Omental fat pad (tissue), 4 donors: ENCODE measurements around the gene NCBP1. TPM values are rescaled to one million over a fixed set of nuclear protein-coding genes. Genes with fewer than 3 reads are reported as not detected.

ENCODE experiments used
- ATAC-seq: fragments of 150-250 bp; one replicate; pipeline ENCODE4 v1.9.1; 2016; ENCODE audit warnings: mild to moderate bottlenecking, moderate library complexity; ENCODE audit not compliant: low FRiP score
- DNase-seq: peaks from one replicate; pipeline ENCODE4 v3.0.0-alpha.2; 2019; ENCODE audit warnings: low spot score
- CTCF ChIP-seq, 3 donors: fragments of 450-650 bp; IDR thresholded peaks; one replicate each; pipeline ENCODE4 v1.5.1; 2016 to 2017; ENCODE audit warnings: antibody characterized with exemption in 3 of 3, mild to moderate bottlenecking in 3 of 3, moderate library complexity in 2 of 3
- total RNA-seq, 4 donors: library from RNA; depleted of rRNA; stranded (reverse); fragments of >200 nt; gene quantifications; one replicate each; pipeline ENCODE4 v1.1.0, GENCODE V29; 2016

Gene NCBP1
- total RNA-seq, 4 donors from 2014 or later: 15.9 to 26.5 (median 18.5) TPM

- DNase-seq (no peak), ATAC-seq (no peak)
- no peak for TF ChIP-seq CTCF (IDR thresholded peaks at IDR 0.05)
Measured at GRCh38 chr9:97675655-97676054, 42.0 kb downstream of the NCBP1 start.

GRCh38 chr9:97682242-97682641 is 48.6 kb downstream of the NCBP1 start:
- ATAC-seq (no peak), DNase-seq (no peak)
- no peak for TF ChIP-seq CTCF (IDR thresholded peaks at IDR 0.05)

GRCh38 chr9:97688654-97689053 is 55.0 kb downstream of the NCBP1 start:
- DNase-seq (no peak), ATAC-seq (no peak)
- TF ChIP-seq CTCF (IDR thresholded peaks at IDR 0.05): no peak

- no peak for TF ChIP-seq CTCF (IDR thresholded peaks at IDR 0.05)
- ATAC-seq: no peak
Measured at GRCh38 chr9:97689401-97690180, 56.0 kb downstream of the NCBP1 start.

GRCh38 chr9:97694769-97695168 is 61.1 kb downstream of the NCBP1 start:
- no peak for DNase-seq
- TF ChIP-seq CTCF (IDR thresholded peaks at IDR 0.05): no peak
- ATAC-seq: no peak

More at GRCh38 chr9:97689401-97690180, 56.0 kb downstream of the NCBP1 start:
- DNase-seq: no peak

- DNase-seq (no peak), ATAC-seq (no peak)
- TF ChIP-seq CTCF (IDR thresholded peaks at IDR 0.05): no peak
Measured at GRCh38 chr9:97695390-97695789, 61.8 kb downstream of the NCBP1 start.
